ENCODE results near the gene ETFBKMT. TPM values are rescaled to one million over a fixed set of nuclear protein-coding genes. Genes with fewer than 3 reads are reported as not detected.

Gene ETFBKMT
- polyA plus RNA-seq, 2 of the 4 experiments (the other 2 are of a cell fraction): 0.87 to 1.4 TPM

GRCh38 chr12:31685801-31686200 is 26.3 kb downstream of the ETFBKMT start:
- ChIA-PET POLR2A (interaction anchor here (1.0 kb wide), 1 partner anchor 274 kb away, joined by 3 read pairs; the partner anchor contains the start of gene RESF1), CTCF (interaction anchor here (1.1 to 1.3 kb wide), 2 partner anchors 28 to 420 kb away, joined by 3 to 4 read pairs; no protein-coding TSS in a partner anchor)
- H3K27ac ChIP-seq: no peak overlapping the region
- ATAC-seq: no peak
- DNase-seq (ENCODE audit: low read depth in 1 of 2, low spot score in 1 of 2): no peak
- FAIRE-seq: no peak
- TF ChIP-seq HOXB5 (CRISPR knock-in tag; IDR thresholded peaks at IDR 0.05) (no peak), NR3C1 (IDR thresholded peaks at IDR 0.05) (no peak), MAX (IDR thresholded peaks at IDR 0.05) (no peak), KDM1A (IDR thresholded peaks at IDR 0.05; ENCODE audit: low read depth) (no peak), RNF2 (IDR thresholded peaks at IDR 0.05; ENCODE audit: borderline replicate concordance, low read depth) (no peak), E2F6 (IDR thresholded peaks at IDR 0.05; ENCODE audit: borderline replicate concordance, low read depth) (no peak), ZC3H11A (IDR thresholded peaks at IDR 0.05) (no peak), HOXB13 (CRISPR knock-in tag; IDR thresholded peaks at IDR 0.05; ENCODE audit: low read depth) (no peak), FOXS1 (CRISPR knock-in tag; IDR thresholded peaks at IDR 0.05) (no peak), PBX3 (IDR thresholded peaks at IDR 0.05) (no peak), CBX8 (IDR thresholded peaks at IDR 0.05) (no peak), MYC (IDR thresholded peaks at IDR 0.05; ENCODE audit: borderline replicate concordance, low read length) (no peak)
- no peaks in the 10 kb centered on the region for H3K4me1 ChIP-seq
- H3K4me2 ChIP-seq: no peak overlapping the region
- WGBS (ENCODE audit: missing lambda C conversion rate): 96% methylated on average over 3 of the region's 3 CpGs
- H3K4me3 ChIP-seq: no peak overlapping the region
- peaks cover 2% of the 10 kb centered on the region; the same call in 1 of the 3 replicates for H3K9me3 ChIP-seq

- TF ChIP-seq ZNF302 (CRISPR knock-in tag; IDR thresholded peaks at IDR 0.05) (no peak), NFE2L2 (conservative IDR thresholded peaks at IDR 0.05; ENCODE audit: low read length) (no peak), BHLHE40 (IDR thresholded peaks at IDR 0.05; ENCODE audit: low read depth, low read length) (no peak), HES2 (IDR thresholded peaks at IDR 0.05) (no peak), FOSL2 (IDR thresholded peaks at IDR 0.05) (no peak), FOSL2 (CRISPR knock-in tag; IDR thresholded peaks at IDR 0.05) (no peak), REST (IDR thresholded peaks at IDR 0.05) (no peak), EHMT2 (IDR thresholded peaks at IDR 0.05; ENCODE audit: low read depth) (no peak), FOSB (CRISPR knock-in tag; IDR thresholded peaks at IDR 0.05) (no peak), BCL3 (IDR thresholded peaks at IDR 0.05) (no peak), EHF (CRISPR knock-in tag; IDR thresholded peaks at IDR 0.05) (no peak)
- H3K9me3 ChIP-seq: peaks cover 2% of the 10 kb centered on the region; the same call in 1 of the 3 replicates
- DNase-seq (ENCODE audit: low read depth in 1 of 2, low spot score in 1 of 2): no peak
- WGBS (ENCODE audit: missing lambda C conversion rate): 89% methylated on average over 3 of the region's 3 CpGs
- no peak overlapping the region for H3K27ac ChIP-seq
- no peak for ATAC-seq
- CTCF ChIA-PET: interaction anchor here (0.6 to 1.3 kb wide), 2 partner anchors 419 to 556 kb away, joined by 3 read pairs; no protein-coding TSS in a partner anchor
- H3K4me3 ChIP-seq: no peak overlapping the region
- POLR2A ChIA-PET: no interaction called here
- H3K4me1 ChIP-seq: no peaks in the 10 kb centered on the region
- FAIRE-seq: no peak
- H3K4me2 ChIP-seq: no peak overlapping the region
Observed at GRCh38 chr12:31687101-31687527, 27.6 kb downstream of the ETFBKMT start.
